GM18499 (cell line): Measurements from ENCODE around the gene ISL2.

ENCODE experiments used
- ATAC-seq: cut with Tn5 transposase; IDR thresholded peaks from one replicate; pipeline ENCODE4 v1.9.1; 2021; ENCODE audit warnings: moderate number of reproducible peaks; ENCODE audit not compliant: insufficient read depth, unreplicated experiment

The ISL2 gene

GRCh38 chr15:76368122-76368621, 31.6 kb downstream of the ISL2 start:
- no peak for ATAC-seq

GRCh38 chr15:76376029-76376428, 39.5 kb downstream of the ISL2 start:
- no peak for ATAC-seq

- ATAC-seq: no peak
Observed at GRCh38 chr15:76376816-76377215, 40.2 kb downstream of the ISL2 start.

- ATAC-seq: no peak
Observed at GRCh38 chr15:76377217-76377616, 40.6 kb downstream of the ISL2 start.

GRCh38 chr15:76377751-76378150, 41.2 kb downstream of the ISL2 start:
- ATAC-seq: no peak

- no peak for ATAC-seq
Observed at GRCh38 chr15:76378691-76379090, 42.1 kb downstream of the ISL2 start.

- no peak for ATAC-seq
Observed at GRCh38 chr15:76380249-76380648, 43.7 kb downstream of the ISL2 start.

- ATAC-seq: no peak
Observed at GRCh38 chr15:76381366-76381765, 44.8 kb downstream of the ISL2 start.

- no peak for ATAC-seq
Observed at GRCh38 chr15:76382987-76383728, 46.6 kb downstream of the ISL2 start.

GRCh38 chr15:76384409-76384808, 47.8 kb downstream of the ISL2 start:
- no peak for ATAC-seq

- no peak for ATAC-seq
Observed at GRCh38 chr15:76386178-76386577, 49.6 kb downstream of the ISL2 start.

GRCh38 chr15:76386926-76387325, 50.4 kb downstream of the ISL2 start:
- ATAC-seq: no peak

- no peak for ATAC-seq
Observed at GRCh38 chr15:76390571-76390970, 54.0 kb downstream of the ISL2 start.

- no peak for ATAC-seq
Observed at GRCh38 chr15:76391309-76391708, 54.7 kb downstream of the ISL2 start.

GRCh38 chr15:76391847-76392246, 55.3 kb downstream of the ISL2 start:
- no peak for ATAC-seq
